HEK293 (cell line): ENCODE data around the gene HCFC1.

Experiments
- CTCF ChIA-PET: fragments of 350-600 bp; formaldehyde crosslinking; extraction: SDS; loops from one replicate; lab custom pipeline; 2021; ENCODE audit warnings: antibody characterized with exemption; lab: Yijun Ruan, JAX
- POLR2A ChIA-PET: fragments of 300-600 bp; formaldehyde crosslinking; extraction: SDS; loops from one replicate; lab custom pipeline; 2020; ENCODE audit warnings: antibody characterized with exemption, inconsistent platforms; lab: Yijun Ruan, JAX
- H3K27ac ChIP-seq: fragments of 200-500 bp; sonication (Bioruptor generic); 2 replicates; pipeline ENCODE4 v1.5.1; 2014; ENCODE audit warnings: low read depth, low read length, control low read depth, inconsistent platforms; ENCODE audit errors: extremely low read depth
- H3K36me3 ChIP-seq, 2 experiments: fragments of 200-500 bp in 1 of 2; sonication (Bioruptor generic) in 1 of 2; 1 replicate in 1 of 2; 2 replicates in 1 of 2; pipeline ENCODE4 v1.5.1; 2014 to 2017; ENCODE audit warnings: inconsistent platforms in 2 of 2, low read length in 2 of 2; ENCODE audit not compliant: control insufficient read depth in 2 of 2, insufficient read depth in 1 of 2
- H3K4me1 ChIP-seq: fragments of 200-500 bp; sonication (Bioruptor generic); 2 replicates; pipeline ENCODE4 v1.5.1; 2014; ENCODE audit warnings: mild to moderate bottlenecking, low read length, inconsistent platforms; ENCODE audit not compliant: control insufficient read depth, insufficient read depth
- H3K4me3 ChIP-seq: 2 replicates; pipeline ENCODE4 v1.5.1; 2011; ENCODE audit warnings: low read depth, mild to moderate bottlenecking, control low read depth, low read length, moderate library complexity
- H3K9me3 ChIP-seq: fragments of 200-500 bp; sonication (Bioruptor generic); 2 replicates; pipeline ENCODE4 v1.5.1; 2014; ENCODE audit warnings: low read depth, low read length, inconsistent platforms; ENCODE audit not compliant: control insufficient read depth, insufficient read depth
- HOXD13 ChIP-seq: sonication (generic); formaldehyde crosslinking; IDR thresholded peaks from 2 replicates; pipeline ENCODE4 v1.8.0; 2022; ENCODE audit warnings: missing genetic modification reagents, borderline replicate concordance
- KLF7 ChIP-seq: fragments of 450-650 bp; formaldehyde crosslinking; IDR thresholded peaks from 2 replicates; pipeline ENCODE4 v1.5.1; 2016; ENCODE audit warnings: missing biosample characterization, missing genetic modification characterization, borderline replicate concordance
- RBAK ChIP-seq: fragments of 450-650 bp; formaldehyde crosslinking; IDR thresholded peaks from 2 replicates; pipeline ENCODE4 v1.5.1; 2016; ENCODE audit warnings: missing biosample characterization, missing genetic modification characterization
- SETDB1 ChIP-seq: IDR thresholded peaks from one replicate; pipeline ENCODE4 v1.6.1; 2017; ENCODE audit warnings: mild to moderate bottlenecking, low read length, moderate library complexity, mixed read lengths; ENCODE audit not compliant: insufficient read length
- ZBTB20 ChIP-seq: fragments of 450-650 bp; formaldehyde crosslinking; IDR thresholded peaks from 2 replicates; pipeline ENCODE4 v1.5.1; 2016; ENCODE audit warnings: missing biosample characterization, missing genetic modification characterization
- ZBTB48 ChIP-seq: fragments of 450-650 bp; formaldehyde crosslinking; IDR thresholded peaks from 2 replicates; pipeline ENCODE4 v1.5.1; 2016; ENCODE audit warnings: missing biosample characterization, missing genetic modification characterization
- ZBTB8A ChIP-seq: fragments of 450-650 bp; formaldehyde crosslinking; IDR thresholded peaks from 2 replicates; pipeline ENCODE4 v1.5.1; 2016; ENCODE audit warnings: missing biosample characterization, missing genetic modification characterization
- ZFP37 ChIP-seq: fragments of 450-650 bp; formaldehyde crosslinking; IDR thresholded peaks from 2 replicates; pipeline ENCODE4 v1.5.1; 2016; ENCODE audit warnings: missing biosample characterization, missing genetic modification characterization
- ZNF248 ChIP-seq: fragments of 450-650 bp; formaldehyde crosslinking; IDR thresholded peaks from 2 replicates; pipeline ENCODE4 v1.5.1; 2017; ENCODE audit warnings: missing biosample characterization, missing genetic modification characterization
- ZNF391 ChIP-seq: fragments of 450-650 bp; formaldehyde crosslinking; IDR thresholded peaks from 2 replicates; pipeline ENCODE4 v1.5.1; 2016; ENCODE audit warnings: low read depth, missing biosample characterization, missing genetic modification characterization, borderline replicate concordance
- ZNF404 ChIP-seq: fragments of 450-650 bp; formaldehyde crosslinking; IDR thresholded peaks from 2 replicates; pipeline ENCODE4 v1.5.1; 2017; ENCODE audit warnings: missing biosample characterization, missing genetic modification characterization
- ZNF48 ChIP-seq: fragments of 450-650 bp; formaldehyde crosslinking; IDR thresholded peaks from 2 replicates; pipeline ENCODE4 v1.5.1; 2016; ENCODE audit warnings: missing biosample characterization, missing genetic modification characterization
- ZNF548 ChIP-seq: fragments of 450-650 bp; formaldehyde crosslinking; IDR thresholded peaks from 2 replicates; pipeline ENCODE4 v1.5.1; 2016; ENCODE audit warnings: missing biosample characterization, missing genetic modification characterization
- ZNF571 ChIP-seq: fragments of 450-650 bp; formaldehyde crosslinking; IDR thresholded peaks from 2 replicates; pipeline ENCODE4 v1.5.0; 2017; ENCODE audit warnings: missing biosample characterization, missing genetic modification characterization
- ZNF596 ChIP-seq: fragments of 450-650 bp; IDR thresholded peaks from 2 replicates; pipeline ENCODE4 v1.5.0; 2018; ENCODE audit warnings: missing biosample characterization, mild to moderate bottlenecking, missing genetic modification characterization, moderate library complexity
- ZNF670 ChIP-seq: fragments of 450-650 bp; formaldehyde crosslinking; IDR thresholded peaks from 2 replicates; pipeline ENCODE4 v1.5.1; 2016; ENCODE audit warnings: missing biosample characterization, missing genetic modification characterization, low read depth
- ZNF843 ChIP-seq: fragments of 450-650 bp; formaldehyde crosslinking; IDR thresholded peaks from 2 replicates; pipeline ENCODE4 v1.5.1; 2016; ENCODE audit warnings: missing biosample characterization, missing genetic modification characterization
- ZSCAN16 ChIP-seq: fragments of 450-650 bp; formaldehyde crosslinking; IDR thresholded peaks from 2 replicates; pipeline ENCODE4 v1.5.1; 2016; ENCODE audit warnings: missing biosample characterization, missing genetic modification characterization
- TF ChIP-seq, protein P1 (sequence below): fragments of 450-650 bp; formaldehyde crosslinking; IDR thresholded peaks from 2 replicates; pipeline ENCODE4 v1.5.1; 2016; ENCODE audit warnings: missing biosample characterization, missing genetic modification characterization
- TF ChIP-seq, protein P2 (sequence below): fragments of 450-650 bp; IDR thresholded peaks from 2 replicates; pipeline ENCODE4 v1.5.1; 2018; ENCODE audit warnings: missing biosample characterization, mild to moderate bottlenecking, missing genetic modification characterization
- TF ChIP-seq, protein P3 (sequence below): fragments of 450-650 bp; formaldehyde crosslinking; IDR thresholded peaks from 2 replicates; pipeline ENCODE4 v1.5.1; 2016; ENCODE audit warnings: missing biosample characterization, missing genetic modification characterization, low read depth
- TF ChIP-seq, protein P4 (sequence below): fragments of 450-650 bp; formaldehyde crosslinking; IDR thresholded peaks from 2 replicates; pipeline ENCODE4 v1.5.1; 2017; ENCODE audit warnings: missing biosample characterization, missing genetic modification characterization
- TF ChIP-seq, protein P5 (sequence below): fragments of 450-650 bp; formaldehyde crosslinking; IDR thresholded peaks from 2 replicates; pipeline ENCODE4 v1.5.1; 2016; ENCODE audit warnings: missing biosample characterization, missing genetic modification characterization

Gene HCFC1

DNA sequence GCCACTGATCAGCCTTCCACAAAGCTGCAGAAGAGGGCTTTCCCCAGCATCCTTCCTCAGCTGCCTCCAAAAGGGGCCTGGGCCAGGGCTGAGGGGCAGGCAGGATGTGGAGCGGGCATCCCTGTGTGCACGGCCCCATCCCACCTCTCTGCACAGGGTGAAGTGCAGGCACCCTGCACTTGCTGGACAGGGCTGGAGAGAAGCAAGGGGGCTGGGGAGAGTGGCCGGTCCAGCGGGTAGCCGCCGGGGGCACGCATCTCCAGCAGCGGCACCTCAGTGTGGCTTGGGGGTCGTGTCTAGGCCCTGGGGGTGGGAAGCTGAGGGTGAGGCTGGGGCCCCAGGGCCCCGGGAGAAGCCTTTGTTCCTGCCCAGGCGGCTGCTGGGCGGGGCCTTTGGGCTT, 64.2 kb downstream of the HCFC1 start:
- TF ChIP-seq, protein P1, sequence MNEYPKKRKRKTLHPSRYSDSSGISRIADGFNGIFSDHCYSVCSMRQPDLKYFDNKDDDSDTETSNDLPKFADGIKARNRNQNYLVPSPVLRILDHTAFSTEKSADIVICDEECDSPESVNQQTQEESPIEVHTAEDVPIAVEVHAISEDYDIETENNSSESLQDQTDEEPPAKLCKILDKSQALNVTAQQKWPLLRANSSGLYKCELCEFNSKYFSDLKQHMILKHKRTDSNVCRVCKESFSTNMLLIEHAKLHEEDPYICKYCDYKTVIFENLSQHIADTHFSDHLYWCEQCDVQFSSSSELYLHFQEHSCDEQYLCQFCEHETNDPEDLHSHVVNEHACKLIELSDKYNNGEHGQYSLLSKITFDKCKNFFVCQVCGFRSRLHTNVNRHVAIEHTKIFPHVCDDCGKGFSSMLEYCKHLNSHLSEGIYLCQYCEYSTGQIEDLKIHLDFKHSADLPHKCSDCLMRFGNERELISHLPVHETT (tag by site-specific recombination) = no peak
- TF ChIP-seq ZNF48 (tag by site-specific recombination) (no peak), ZSCAN16 (no peak), ZBTB20 (tag by site-specific recombination) (peak; percentile 84), ZBTB8A (tag by site-specific recombination) (no peak), ZNF248 (no peak), ZNF596 (tag by site-specific recombination) (no peak)
- Histone ChIP-seq H3K4me3 (no peak overlapping the region), H3K4me1 (no peaks in the 10 kb centered on the region), H3K36me3 (no peaks in the 10 kb centered on the region), H3K27ac (no peak overlapping the region), H3K9me3 (no peaks in the 10 kb centered on the region)
- CTCF ChIA-PET = interaction anchor here (9.6 kb wide), 1 partner anchor 16 kb away, joined by 72 read pairs; no protein-coding TSS in a partner anchor
- POLR2A ChIA-PET = interaction anchor here (1.4 to 1.7 kb wide), 2 partner anchors 15 to 21 kb away, joined by 5 to 7 read pairs; no protein-coding TSS in a partner anchor

DNA sequence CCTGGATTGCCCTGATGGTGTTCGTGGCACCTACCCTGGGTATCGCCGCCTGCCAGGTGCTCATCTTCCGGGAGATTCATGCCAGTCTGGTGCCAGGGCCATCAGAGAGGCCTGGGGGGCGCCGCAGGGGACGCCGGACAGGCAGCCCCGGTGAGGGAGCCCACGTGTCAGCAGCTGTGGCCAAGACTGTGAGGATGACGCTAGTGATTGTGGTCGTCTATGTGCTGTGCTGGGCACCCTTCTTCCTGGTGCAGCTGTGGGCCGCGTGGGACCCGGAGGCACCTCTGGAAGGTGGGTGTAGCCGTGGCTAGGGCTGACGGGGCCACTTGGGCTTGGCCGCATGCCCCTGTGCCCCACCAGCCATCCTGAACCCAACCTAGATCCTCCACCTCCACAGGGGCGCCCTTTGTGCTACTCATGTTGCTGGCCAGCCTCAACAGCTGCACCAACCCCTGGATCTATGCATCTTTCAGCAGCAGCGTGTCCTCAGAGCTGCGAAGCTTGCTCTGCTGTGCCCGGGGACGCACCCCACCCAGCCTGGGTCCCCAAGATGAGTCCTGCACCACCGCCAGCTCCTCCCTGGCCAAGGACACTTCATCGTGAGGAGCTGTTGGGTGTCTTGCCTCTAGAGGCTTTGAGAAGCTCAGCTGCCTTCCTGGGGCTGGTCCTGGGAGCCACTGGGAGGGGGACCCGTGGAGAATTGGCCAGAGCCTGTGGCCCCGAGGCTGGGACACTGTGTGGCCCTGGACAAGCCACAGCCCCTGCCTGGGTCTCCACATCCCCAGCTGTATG, 65.3 kb downstream of the HCFC1 start:
- Histone ChIP-seq H3K9me3 (no peaks in the 10 kb centered on the region), H3K4me3 (no peak overlapping the region), H3K27ac (no peak overlapping the region), H3K36me3 (no peaks in the 10 kb centered on the region), H3K4me1 (no peaks in the 10 kb centered on the region)
- POLR2A ChIA-PET = interaction anchor here (1.4 to 1.7 kb wide), 2 partner anchors 16 to 22 kb away, joined by 5 to 7 read pairs; no protein-coding TSS in a partner anchor
- TF ChIP-seq ZNF571 (tag by site-specific recombination) (no peak), HOXD13 (CRISPR knock-in tag) (no peak), SETDB1 (no peak), ZNF391 (tag by site-specific recombination) (no peak), KLF7 (tag by site-specific recombination) (no peak), ZFP37 (tag by site-specific recombination) (no peak), ZNF670 (tag by site-specific recombination) (no peak), ZNF548 (no peak), ZNF404 (tag by site-specific recombination) (no peak), ZBTB48 (tag by site-specific recombination) (no peak), RBAK (tag by site-specific recombination) (no peak), ZNF843 (no peak)
- TF ChIP-seq, protein P2, sequence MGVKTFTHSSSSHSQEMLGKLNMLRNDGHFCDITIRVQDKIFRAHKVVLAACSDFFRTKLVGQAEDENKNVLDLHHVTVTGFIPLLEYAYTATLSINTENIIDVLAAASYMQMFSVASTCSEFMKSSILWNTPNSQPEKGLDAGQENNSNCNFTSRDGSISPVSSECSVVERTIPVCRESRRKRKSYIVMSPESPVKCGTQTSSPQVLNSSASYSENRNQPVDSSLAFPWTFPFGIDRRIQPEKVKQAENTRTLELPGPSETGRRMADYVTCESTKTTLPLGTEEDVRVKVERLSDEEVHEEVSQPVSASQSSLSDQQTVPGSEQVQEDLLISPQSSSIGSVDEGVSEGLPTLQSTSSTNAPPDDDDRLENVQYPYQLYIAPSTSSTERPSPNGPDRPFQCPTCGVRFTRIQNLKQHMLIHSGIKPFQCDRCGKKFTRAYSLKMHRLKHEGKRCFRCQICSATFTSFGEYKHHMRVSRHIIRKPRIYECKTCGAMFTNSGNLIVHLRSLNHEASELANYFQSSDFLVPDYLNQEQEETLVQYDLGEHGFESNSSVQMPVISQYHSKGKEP (tag by site-specific recombination) = no peak
- TF ChIP-seq, protein P3, sequence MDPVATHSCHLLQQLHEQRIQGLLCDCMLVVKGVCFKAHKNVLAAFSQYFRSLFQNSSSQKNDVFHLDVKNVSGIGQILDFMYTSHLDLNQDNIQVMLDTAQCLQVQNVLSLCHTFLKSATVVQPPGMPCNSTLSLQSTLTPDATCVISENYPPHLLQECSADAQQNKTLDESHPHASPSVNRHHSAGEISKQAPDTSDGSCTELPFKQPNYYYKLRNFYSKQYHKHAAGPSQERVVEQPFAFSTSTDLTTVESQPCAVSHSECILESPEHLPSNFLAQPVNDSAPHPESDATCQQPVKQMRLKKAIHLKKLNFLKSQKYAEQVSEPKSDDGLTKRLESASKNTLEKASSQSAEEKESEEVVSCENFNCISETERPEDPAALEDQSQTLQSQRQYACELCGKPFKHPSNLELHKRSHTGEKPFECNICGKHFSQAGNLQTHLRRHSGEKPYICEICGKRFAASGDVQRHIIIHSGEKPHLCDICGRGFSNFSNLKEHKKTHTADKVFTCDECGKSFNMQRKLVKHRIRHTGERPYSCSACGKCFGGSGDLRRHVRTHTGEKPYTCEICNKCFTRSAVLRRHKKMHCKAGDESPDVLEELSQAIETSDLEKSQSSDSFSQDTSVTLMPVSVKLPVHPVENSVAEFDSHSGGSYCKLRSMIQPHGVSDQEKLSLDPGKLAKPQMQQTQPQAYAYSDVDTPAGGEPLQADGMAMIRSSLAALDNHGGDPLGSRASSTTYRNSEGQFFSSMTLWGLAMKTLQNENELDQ (tag by site-specific recombination) = no peak
- TF ChIP-seq, protein P4, sequence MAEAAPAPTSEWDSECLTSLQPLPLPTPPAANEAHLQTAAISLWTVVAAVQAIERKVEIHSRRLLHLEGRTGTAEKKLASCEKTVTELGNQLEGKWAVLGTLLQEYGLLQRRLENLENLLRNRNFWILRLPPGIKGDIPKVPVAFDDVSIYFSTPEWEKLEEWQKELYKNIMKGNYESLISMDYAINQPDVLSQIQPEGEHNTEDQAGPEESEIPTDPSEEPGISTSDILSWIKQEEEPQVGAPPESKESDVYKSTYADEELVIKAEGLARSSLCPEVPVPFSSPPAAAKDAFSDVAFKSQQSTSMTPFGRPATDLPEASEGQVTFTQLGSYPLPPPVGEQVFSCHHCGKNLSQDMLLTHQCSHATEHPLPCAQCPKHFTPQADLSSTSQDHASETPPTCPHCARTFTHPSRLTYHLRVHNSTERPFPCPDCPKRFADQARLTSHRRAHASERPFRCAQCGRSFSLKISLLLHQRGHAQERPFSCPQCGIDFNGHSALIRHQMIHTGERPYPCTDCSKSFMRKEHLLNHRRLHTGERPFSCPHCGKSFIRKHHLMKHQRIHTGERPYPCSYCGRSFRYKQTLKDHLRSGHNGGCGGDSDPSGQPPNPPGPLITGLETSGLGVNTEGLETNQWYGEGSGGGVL (tag by site-specific recombination) = no peak
- TF ChIP-seq, protein P5, sequence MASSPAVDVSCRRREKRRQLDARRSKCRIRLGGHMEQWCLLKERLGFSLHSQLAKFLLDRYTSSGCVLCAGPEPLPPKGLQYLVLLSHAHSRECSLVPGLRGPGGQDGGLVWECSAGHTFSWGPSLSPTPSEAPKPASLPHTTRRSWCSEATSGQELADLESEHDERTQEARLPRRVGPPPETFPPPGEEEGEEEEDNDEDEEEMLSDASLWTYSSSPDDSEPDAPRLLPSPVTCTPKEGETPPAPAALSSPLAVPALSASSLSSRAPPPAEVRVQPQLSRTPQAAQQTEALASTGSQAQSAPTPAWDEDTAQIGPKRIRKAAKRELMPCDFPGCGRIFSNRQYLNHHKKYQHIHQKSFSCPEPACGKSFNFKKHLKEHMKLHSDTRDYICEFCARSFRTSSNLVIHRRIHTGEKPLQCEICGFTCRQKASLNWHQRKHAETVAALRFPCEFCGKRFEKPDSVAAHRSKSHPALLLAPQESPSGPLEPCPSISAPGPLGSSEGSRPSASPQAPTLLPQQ (tag by site-specific recombination) = no peak
- CTCF ChIA-PET = interaction anchor here (0.6 to 9.6 kb wide), 2 partner anchors 17 to 40 kb away, joined by 3 to 72 read pairs; no protein-coding TSS in a partner anchor
